AG09309 (cell line): Measurements from ENCODE around the gene REV1.

Experiments
- DNase-seq: peaks from one replicate; pipeline ENCODE4 v3.0.0-alpha.2; 2010; ENCODE audit warnings: low read depth
- H3K4me3 ChIP-seq: 2 replicates; pipeline ENCODE4 v1.5.1; 2011; ENCODE audit warnings: mild to moderate bottlenecking, low read depth, low read length, moderate library complexity; ENCODE audit not compliant: control insufficient read depth
- CTCF ChIP-seq: IDR thresholded peaks from 2 replicates; pipeline ENCODE4 v1.5.1; 2011; ENCODE audit warnings: mild to moderate bottlenecking, low read depth, low read length, inconsistent platforms; ENCODE audit not compliant: insufficient read depth, control insufficient read depth; ENCODE audit errors: missing control alignments

The REV1 gene

GRCh38 chr2:99489761-99490622 is at the start of gene REV1:
Gene REV1, minus strand, starts transcription at chr2:99490017. Its CDS starts 25,042 bp downstream, at chr2:99464975.
- peak; percentile 72 for TF ChIP-seq CTCF
- peak; percentile 79 for DNase-seq
- H3K4me3 ChIP-seq: peak within 1 kb of the TSS; percentile 57

DNA sequence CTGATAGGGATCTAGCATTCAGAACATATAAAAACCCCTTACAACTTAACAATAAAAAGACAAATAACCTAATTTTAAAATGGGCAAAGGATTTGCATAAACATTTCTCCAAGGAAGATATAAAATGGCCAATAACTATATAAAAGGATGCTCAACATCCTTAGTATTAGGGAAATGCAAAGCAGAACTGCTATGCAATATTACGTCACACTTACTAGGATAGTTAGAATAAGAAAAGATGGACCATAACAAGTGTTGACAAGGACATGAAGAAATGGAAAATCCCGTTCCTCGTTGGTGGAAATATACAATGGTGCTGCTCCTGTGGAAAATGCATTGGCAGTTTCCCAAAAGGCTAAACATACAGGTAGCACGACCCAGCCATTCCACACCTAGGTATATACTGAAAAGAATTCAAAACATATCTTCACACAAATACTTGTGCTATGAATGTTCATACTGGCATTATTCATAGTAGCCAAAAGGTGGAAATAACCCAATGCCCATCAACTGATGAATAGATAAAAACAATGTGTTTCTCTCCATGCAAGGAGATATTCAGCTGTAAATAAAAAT is 48.2 kb upstream of the REV1 start:
- no peak overlapping the region for H3K4me3 ChIP-seq
- TF ChIP-seq CTCF: no peak
- DNase-seq: no peak

- no peak for TF ChIP-seq CTCF
- DNase-seq: no peak
- H3K4me3 ChIP-seq: no peak overlapping the region
Observed at GRCh38 chr2:99524056-99524455, 34.2 kb upstream of the REV1 start.

DNA sequence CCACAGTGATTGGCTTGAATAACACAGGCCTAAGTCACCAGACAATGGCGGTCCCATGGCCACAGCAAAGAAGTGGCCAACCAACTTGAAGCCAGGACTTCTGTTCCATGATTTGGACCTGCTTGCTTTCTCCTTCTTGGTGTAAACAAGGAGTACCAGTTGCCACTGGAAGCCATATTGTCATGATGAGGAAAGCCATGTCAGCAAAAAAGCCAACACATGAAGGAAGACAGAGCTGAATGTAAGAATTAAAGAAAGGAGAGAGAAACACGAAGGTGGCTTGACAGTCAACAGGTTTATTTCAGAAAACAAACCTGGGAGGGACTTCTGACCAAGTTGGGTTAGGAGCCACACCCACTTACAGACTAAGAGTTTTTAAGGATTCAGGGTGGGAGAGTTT is 32.3 kb upstream of the REV1 start:
- TF ChIP-seq CTCF: no peak
- no peak for DNase-seq
- H3K4me3 ChIP-seq: no peak overlapping the region

- TF ChIP-seq CTCF: no peak
- no peak overlapping the region for H3K4me3 ChIP-seq
- no peak for DNase-seq
Observed at GRCh38 chr2:99520813-99521212, 31.0 kb upstream of the REV1 start.

DNA sequence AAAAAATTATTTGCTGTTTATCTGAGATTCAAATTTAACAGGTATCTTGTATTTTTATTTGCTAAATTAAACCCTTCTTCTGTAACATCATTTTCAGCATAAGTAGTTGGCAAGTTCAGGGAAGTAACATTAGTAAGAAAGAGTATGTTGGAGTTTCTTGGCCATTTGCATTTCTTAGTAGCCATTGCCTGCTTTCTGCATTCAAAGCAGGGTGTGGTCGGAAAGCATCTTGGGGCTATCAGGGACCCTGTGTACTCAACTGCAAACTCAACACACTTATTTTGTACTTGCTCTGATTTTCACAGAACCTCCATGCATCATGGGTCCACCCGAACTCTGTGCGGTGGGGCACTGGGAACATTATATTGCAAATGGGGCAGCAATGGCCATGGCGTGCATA is 30.4 kb upstream of the REV1 start:
- no peak overlapping the region for H3K4me3 ChIP-seq
- TF ChIP-seq CTCF: no peak
- DNase-seq: no peak
